OCI-LY1 (cell line): ENCODE data around the gene KLHDC7A.

Experiments
- H2AFZ ChIP-seq: fragments of 200-600 bp; sonication (generic), shearing (Covaris generic); 2 replicates; pipeline ENCODE4 v1.6.0; 2014; ENCODE audit warnings: antibody characterized with exemption, mild to moderate bottlenecking, low read length
- H3F3A ChIP-seq: fragments of 200-600 bp; sonication (generic), shearing (Covaris generic); 2 replicates; pipeline ENCODE4 v1.6.0; 2014; ENCODE audit warnings: mild to moderate bottlenecking, antibody characterized with exemption, low read length, moderate library complexity; ENCODE audit not compliant: insufficient read depth
- H3K27ac ChIP-seq: fragments of 200-600 bp; sonication (generic); 2 replicates; pipeline ENCODE4 v1.5.1; 2014; ENCODE audit warnings: low read length, mixed run types, mild to moderate bottlenecking, low read depth; ENCODE audit not compliant: poor library complexity, severe bottlenecking
- H3K27me3 ChIP-seq: fragments of 200-600 bp; sonication (generic); 2 replicates; pipeline ENCODE4 v1.6.0; 2014; ENCODE audit warnings: antibody characterized with exemption, mild to moderate bottlenecking, low read length, moderate library complexity; ENCODE audit not compliant: insufficient read depth
- H3K36me3 ChIP-seq: fragments of 200-600 bp; sonication (generic); 2 replicates; pipeline ENCODE4 v1.6.1; 2014; ENCODE audit warnings: mild to moderate bottlenecking, antibody characterized with exemption, low read length, moderate library complexity, mixed read lengths; ENCODE audit not compliant: insufficient read depth
- H3K4me1 ChIP-seq: fragments of 200-600 bp; sonication (generic); 2 replicates; pipeline ENCODE4 v1.5.1; 2014; ENCODE audit warnings: mild to moderate bottlenecking, low read length, moderate library complexity; ENCODE audit not compliant: insufficient read depth, severe bottlenecking
- H3K4me2 ChIP-seq: fragments of 200-600 bp; sonication (generic), shearing (Covaris generic); 2 replicates; pipeline ENCODE4 v1.6.1; 2014; ENCODE audit warnings: low read length
- H3K4me3 ChIP-seq: fragments of 200-600 bp; sonication (generic); 2 replicates; pipeline ENCODE4 v1.5.1; 2014; ENCODE audit warnings: low read length, low read depth, mild to moderate bottlenecking, mixed read lengths; ENCODE audit not compliant: poor library complexity, severe bottlenecking
- H3K79me2 ChIP-seq: fragments of 200-600 bp; shearing (Covaris generic); 2 replicates; pipeline ENCODE4 v1.6.1; 2016; ENCODE audit warnings: mixed run types, low read length, mixed read lengths; ENCODE audit not compliant: insufficient read depth
- H3K9ac ChIP-seq: fragments of 200-600 bp; sonication (generic), shearing (Covaris generic); 2 replicates; pipeline ENCODE4 v1.6.1; 2014; ENCODE audit warnings: mild to moderate bottlenecking, low read length, mixed read lengths
- H3K9me2 ChIP-seq: fragments of 200-600 bp; sonication (generic), shearing (Covaris generic); 2 replicates; pipeline ENCODE4 v1.6.1; 2014; ENCODE audit warnings: low read depth, mild to moderate bottlenecking, low read length, mixed read lengths
- H3K9me3 ChIP-seq: fragments of 200-600 bp; shearing (Covaris generic); 2 replicates; pipeline ENCODE4 v1.6.1; 2014; ENCODE audit warnings: low read length, mixed read lengths
- H4K20me1 ChIP-seq: fragments of 200-600 bp; sonication (generic), shearing (Covaris generic); 2 replicates; pipeline ENCODE4 v1.6.0; 2016; ENCODE audit warnings: mild to moderate bottlenecking, low read length; ENCODE audit not compliant: insufficient read depth
- EZH2 ChIP-seq: fragments of 200-600 bp; sonication (generic), shearing (Covaris generic); IDR thresholded peaks from 2 replicates; pipeline ENCODE4 v1.8.0; 2017; ENCODE audit warnings: borderline replicate concordance, mixed run types, mild to moderate bottlenecking, antibody characterized with exemption, low read length, moderate library complexity, mixed read lengths
- TF ChIP-seq, protein P1 (sequence below): fragments of 200-600 bp; sonication (generic), shearing (Covaris generic); IDR thresholded peaks from 2 replicates; pipeline ENCODE4 v1.5.1; 2017; ENCODE audit warnings: mild to moderate bottlenecking, antibody characterized with exemption, low read length, moderate library complexity, mixed read lengths

KLHDC7A gene

DNA sequence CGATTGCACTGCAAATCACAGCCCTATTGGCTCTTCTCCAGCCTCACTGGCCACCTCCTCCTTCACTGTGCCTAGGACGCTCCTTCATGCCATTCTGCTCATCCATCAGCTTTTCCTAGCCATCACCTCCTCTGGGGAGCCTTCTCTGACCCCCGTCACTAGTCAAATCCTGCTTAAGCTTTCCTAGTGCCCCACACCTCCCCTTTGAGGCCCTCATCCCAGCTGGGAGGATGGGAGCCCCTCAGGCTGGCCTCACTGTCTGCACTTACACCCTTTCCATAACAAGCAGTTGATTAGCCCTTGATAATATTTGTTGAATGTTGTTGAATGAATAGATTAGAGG, 50.7 kb downstream of the KLHDC7A start:
- Histone ChIP-seq H3K36me3 (no peaks in the 10 kb centered on the region), H2AFZ (no peak overlapping the region), H3K27ac (no peak overlapping the region), H3K4me1 (no peaks in the 10 kb centered on the region), H3K9me2 (no peaks in the 10 kb centered on the region), H3K4me3 (no peak overlapping the region), H3K9ac (no peak overlapping the region), H3K79me2 (no peaks in the 10 kb centered on the region), H3F3A (no peaks in the 10 kb centered on the region), H3K27me3 (peaks cover 3% of the 10 kb centered on the region; the same call in 1 of the 2 replicates), H4K20me1 (no peaks in the 10 kb centered on the region), H3K9me3 (no peaks in the 10 kb centered on the region), H3K4me2 (no peak overlapping the region)
- TF ChIP-seq, protein P1, sequence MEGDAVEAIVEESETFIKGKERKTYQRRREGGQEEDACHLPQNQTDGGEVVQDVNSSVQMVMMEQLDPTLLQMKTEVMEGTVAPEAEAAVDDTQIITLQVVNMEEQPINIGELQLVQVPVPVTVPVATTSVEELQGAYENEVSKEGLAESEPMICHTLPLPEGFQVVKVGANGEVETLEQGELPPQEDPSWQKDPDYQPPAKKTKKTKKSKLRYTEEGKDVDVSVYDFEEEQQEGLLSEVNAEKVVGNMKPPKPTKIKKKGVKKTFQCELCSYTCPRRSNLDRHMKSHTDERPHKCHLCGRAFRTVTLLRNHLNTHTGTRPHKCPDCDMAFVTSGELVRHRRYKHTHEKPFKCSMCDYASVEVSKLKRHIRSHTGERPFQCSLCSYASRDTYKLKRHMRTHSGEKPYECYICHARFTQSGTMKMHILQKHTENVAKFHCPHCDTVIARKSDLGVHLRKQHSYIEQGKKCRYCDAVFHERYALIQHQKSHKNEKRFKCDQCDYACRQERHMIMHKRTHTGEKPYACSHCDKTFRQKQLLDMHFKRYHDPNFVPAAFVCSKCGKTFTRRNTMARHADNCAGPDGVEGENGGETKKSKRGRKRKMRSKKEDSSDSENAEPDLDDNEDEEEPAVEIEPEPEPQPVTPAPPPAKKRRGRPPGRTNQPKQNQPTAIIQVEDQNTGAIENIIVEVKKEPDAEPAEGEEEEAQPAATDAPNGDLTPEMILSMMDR = no peak
- TF ChIP-seq EZH2 = no peak

DNA sequence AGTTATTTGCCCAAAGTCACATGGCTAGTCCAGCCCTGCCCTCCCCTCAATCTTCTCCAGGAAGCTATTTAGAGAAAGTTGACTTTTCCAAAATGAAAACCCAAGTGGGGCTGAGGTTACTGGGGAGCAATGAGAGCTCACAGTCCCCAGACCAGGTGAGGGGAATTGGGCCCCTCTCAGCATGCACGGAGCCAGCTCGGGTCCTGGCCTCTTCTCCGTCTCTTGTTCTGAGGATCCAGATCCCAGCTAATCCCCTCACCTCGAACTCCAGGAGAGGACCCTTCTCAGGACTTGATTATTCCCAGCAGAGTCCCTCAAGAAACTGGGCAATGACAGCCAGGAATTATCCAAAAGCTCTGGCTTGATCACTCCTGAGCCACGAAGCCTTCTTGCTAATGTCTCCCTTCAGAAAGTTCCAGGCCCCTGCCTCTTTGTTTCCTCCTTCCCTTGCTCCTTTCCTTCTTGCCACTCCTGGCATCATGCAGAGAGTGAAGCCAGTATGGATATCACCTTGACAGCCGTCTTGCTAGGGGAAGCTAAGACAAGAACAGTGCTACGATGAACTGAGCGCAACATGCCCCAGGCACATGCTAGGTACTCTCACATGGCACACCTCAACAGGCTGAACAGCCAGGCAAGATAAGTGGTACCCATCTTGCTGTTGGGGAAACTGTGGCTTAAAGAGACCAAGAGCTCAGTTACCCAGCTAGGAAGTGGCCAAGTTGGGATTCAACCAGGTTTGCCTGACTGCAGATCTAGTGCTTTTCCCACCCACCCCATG, 51.9 kb downstream of the KLHDC7A start:
- Histone ChIP-seq H2AFZ (no peak overlapping the region), H3K4me3 (no peak overlapping the region), H3K27ac (no peak overlapping the region), H3K27me3 (peaks cover 3% of the 10 kb centered on the region; the same call in 1 of the 2 replicates), H3K9me3 (no peaks in the 10 kb centered on the region), H3K9me2 (no peaks in the 10 kb centered on the region), H3K36me3 (no peaks in the 10 kb centered on the region), H3K79me2 (no peaks in the 10 kb centered on the region), H3F3A (no peaks in the 10 kb centered on the region), H3K9ac (no peak overlapping the region), H3K4me1 (no peaks in the 10 kb centered on the region), H4K20me1 (no peaks in the 10 kb centered on the region), H3K4me2 (no peak overlapping the region)
- TF ChIP-seq EZH2 = no peak
- TF ChIP-seq, protein P1 = no peak

DNA sequence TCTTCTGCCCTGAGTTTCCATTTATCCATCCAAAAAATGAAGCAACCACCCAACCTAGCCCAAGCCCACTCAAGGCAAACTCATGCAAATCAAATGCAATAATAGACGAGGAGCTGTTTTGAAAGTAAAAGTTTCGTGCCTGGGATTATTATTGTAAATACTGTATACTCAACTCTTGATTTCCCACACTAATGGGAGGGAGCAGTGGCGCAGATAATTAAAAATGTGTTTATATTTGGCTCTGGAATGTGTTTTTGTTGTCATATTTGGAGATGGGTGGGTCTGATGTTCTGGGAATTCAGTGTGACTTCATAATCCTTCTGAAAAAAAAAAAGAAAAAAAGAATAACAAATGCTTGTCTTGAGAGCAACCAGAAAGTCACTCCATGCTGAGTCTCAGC, 52.5 kb downstream of the KLHDC7A start:
- TF ChIP-seq, protein P1 = no peak
- no peak for TF ChIP-seq EZH2
- H3F3A ChIP-seq = no peaks in the 10 kb centered on the region
- no peak overlapping the region for H2AFZ ChIP-seq
- no peaks in the 10 kb centered on the region for H3K9me2 ChIP-seq
- H4K20me1 ChIP-seq = no peaks in the 10 kb centered on the region
- H3K36me3 ChIP-seq = no peaks in the 10 kb centered on the region
- H3K4me1 ChIP-seq = no peaks in the 10 kb centered on the region
- no peak overlapping the region for H3K9ac ChIP-seq
- H3K4me2 ChIP-seq = no peak overlapping the region
- no peaks in the 10 kb centered on the region for H3K79me2 ChIP-seq
- no peaks in the 10 kb centered on the region for H3K9me3 ChIP-seq
- H3K27ac ChIP-seq = no peak overlapping the region
- H3K27me3 ChIP-seq = peaks cover 3% of the 10 kb centered on the region; the same call in 1 of the 2 replicates
- no peak overlapping the region for H3K4me3 ChIP-seq
